Neutrophil (primary cell): ENCODE results near the gene PRDM16.

Experiments used
- H3K27ac ChIP-seq: fragments of 200-600 bp; sonication (generic); 2 replicates; pipeline ENCODE4 v1.5.1; 2016; ENCODE audit warnings: mild to moderate bottlenecking, moderate library complexity
- H3K27me3 ChIP-seq: fragments of 200-600 bp; sonication (generic); 2 replicates; pipeline ENCODE4 v1.6.0; 2016; ENCODE audit warnings: mild to moderate bottlenecking
- H3K36me3 ChIP-seq: fragments of 200-600 bp; sonication (generic); 2 replicates; pipeline ENCODE4 v1.5.1; 2017
- H3K4me1 ChIP-seq, 2 experiments: fragments of 200-600 bp in 1 of 2; sonication (generic) in 1 of 2; 1 replicate in 1 of 2; 2 replicates in 1 of 2; pipeline versions ENCODE4 v1.5.1 to v1.6.1; 2013 to 2016; ENCODE audit warnings: low read depth in 1 of 2, low read length in 1 of 2, mild to moderate bottlenecking in 1 of 2, moderate library complexity in 1 of 2; ENCODE audit not compliant: control insufficient read depth in 1 of 2, insufficient read depth in 1 of 2
- H3K4me3 ChIP-seq, 2 experiments: fragments of 200-600 bp in 1 of 2; sonication (generic) in 1 of 2; 1 replicate in 1 of 2; 2 replicates in 1 of 2; pipeline ENCODE4 v1.5.1; 2013 to 2016; ENCODE audit warnings: low read depth in 1 of 2, low read length in 1 of 2, mild to moderate bottlenecking in 1 of 2, moderate library complexity in 1 of 2
- H3K9me3 ChIP-seq: fragments of 200-600 bp; sonication (generic); 2 replicates; pipeline ENCODE4 v1.5.1; 2016
- TF ChIP-seq, protein P1 (sequence below): fragments of 200-600 bp; sonication (generic); IDR thresholded peaks from 2 replicates; pipeline ENCODE4 v1.5.1; 2016; ENCODE audit warnings: antibody characterized with exemption

Gene PRDM16

DNA sequence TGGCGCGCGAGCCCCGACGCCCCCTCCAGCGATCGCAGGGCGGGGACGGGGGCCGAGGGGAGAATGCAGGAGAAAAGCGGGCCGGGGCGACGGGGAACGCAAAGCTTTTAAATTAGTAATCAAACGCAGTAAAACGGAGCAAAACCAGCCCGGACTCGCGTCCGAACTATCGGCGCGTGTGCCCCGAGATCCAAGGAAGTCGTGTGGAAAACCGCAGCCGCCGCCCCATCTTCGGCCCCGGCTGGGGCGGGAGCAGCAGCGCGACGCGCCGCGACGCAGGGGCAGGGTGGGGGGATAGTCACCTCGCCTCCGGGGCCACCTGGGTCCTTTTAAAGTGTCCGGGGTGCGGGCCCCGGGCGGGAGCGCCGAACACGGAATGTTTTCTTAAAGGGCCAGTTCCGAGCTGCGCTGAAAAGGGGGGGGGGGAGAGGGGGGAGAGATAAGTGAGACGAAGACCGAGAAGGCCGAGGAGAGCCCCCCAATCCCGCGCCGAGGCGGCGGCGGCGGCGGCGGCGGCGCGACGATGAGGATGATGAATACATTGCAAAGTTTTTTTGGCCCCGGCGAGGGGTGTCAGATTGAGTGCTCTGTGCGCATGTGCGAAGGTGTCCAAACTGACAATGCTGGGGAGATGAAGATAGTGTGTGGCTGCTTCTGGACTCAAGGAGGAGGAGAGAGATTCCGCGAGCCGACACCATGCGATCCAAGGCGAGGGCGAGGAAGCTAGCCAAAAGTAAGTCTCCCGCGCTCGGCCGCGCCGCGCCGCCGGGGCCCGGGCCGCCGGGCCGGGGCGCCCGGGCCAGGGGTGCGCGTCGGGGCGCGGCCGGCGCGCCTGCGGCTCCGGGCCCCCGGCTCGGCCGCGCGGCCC lies at the start of gene PRDM16:
Gene PRDM16 (plus strand): TSS at position 640 of the 868 bp plus-strand sequence. CDS start 57 bp downstream, at position 697.
- Histone ChIP-seq H3K4me1 (peaks cover 4 to 13% of the 10 kb centered on the region in 2 experiments), H3K36me3 (no peaks in the 10 kb centered on the region), H3K4me3 (peak within 1 kb of the TSS; percentile 20 to 47), H3K27ac (no peak within 1 kb of the TSS), H3K27me3 (peaks cover 92% of the 10 kb centered on the region), H3K9me3 (no peaks in the 10 kb centered on the region)
- TF ChIP-seq, protein P1, sequence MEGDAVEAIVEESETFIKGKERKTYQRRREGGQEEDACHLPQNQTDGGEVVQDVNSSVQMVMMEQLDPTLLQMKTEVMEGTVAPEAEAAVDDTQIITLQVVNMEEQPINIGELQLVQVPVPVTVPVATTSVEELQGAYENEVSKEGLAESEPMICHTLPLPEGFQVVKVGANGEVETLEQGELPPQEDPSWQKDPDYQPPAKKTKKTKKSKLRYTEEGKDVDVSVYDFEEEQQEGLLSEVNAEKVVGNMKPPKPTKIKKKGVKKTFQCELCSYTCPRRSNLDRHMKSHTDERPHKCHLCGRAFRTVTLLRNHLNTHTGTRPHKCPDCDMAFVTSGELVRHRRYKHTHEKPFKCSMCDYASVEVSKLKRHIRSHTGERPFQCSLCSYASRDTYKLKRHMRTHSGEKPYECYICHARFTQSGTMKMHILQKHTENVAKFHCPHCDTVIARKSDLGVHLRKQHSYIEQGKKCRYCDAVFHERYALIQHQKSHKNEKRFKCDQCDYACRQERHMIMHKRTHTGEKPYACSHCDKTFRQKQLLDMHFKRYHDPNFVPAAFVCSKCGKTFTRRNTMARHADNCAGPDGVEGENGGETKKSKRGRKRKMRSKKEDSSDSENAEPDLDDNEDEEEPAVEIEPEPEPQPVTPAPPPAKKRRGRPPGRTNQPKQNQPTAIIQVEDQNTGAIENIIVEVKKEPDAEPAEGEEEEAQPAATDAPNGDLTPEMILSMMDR: no peak

DNA sequence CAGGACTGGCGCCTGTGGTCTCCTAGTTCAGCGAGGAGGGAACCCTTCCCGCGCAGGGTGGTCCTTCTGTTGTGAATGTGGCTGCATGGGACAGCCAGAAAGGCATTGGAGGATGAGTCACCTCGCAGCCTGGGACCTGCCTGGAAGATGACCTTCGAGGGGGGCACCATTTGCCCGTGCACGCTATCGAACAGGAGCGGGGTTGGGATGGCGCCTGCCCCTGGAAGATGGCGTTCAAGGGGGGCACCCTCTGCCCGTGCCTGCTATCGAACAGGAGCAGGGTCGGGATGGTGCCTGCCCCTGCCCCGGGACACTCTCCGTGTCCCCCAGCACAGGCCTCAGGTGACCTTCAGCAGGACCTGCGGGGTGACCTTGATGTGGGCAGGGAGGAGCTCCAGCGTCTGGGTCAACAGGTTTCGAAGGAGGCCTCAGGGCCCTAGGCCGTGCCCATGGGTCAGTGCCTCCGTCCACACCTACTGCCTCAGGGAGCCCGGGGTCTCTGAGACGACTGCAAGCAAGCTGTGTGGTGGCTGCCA lies 49.4 kb upstream of the PRDM16 start:
- TF ChIP-seq, protein P1: no peak
- H3K9me3 ChIP-seq: no peaks in the 10 kb centered on the region

DNA sequence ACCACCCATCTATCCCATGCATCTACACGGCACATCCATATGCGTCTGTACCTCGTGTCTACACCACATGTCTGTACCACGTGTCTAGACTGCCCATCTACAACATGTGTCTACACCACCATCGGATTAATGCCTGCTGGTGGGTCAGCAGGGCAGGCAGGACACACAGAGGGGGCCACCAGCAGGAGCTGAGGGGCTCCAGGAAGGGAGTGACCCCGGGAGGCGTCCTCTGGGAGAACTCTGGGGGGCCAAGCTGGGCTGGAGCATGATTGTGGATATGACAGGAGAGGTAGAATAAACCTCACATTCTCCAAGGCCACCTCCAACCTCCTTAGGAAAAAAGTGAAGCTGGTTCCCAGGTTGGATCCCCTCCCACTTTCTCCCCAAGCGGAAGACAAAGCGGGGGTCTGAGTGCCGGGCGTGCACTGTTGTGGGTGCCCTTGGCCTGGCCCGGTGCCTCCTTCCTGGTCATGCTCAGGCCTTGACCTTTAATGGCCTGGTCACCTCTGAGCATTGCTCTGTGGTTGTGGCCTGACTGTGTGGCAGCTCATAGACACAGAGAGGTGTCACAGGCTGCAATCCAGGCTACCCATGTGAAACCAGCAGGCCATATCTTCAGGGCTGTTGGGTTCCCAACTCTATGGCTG lies 48.6 kb upstream of the PRDM16 start:
- H3K4me1 ChIP-seq: no peaks in the 10 kb centered on the region
- no peak overlapping the region for H3K4me3 ChIP-seq
- H3K36me3 ChIP-seq: no peaks in the 10 kb centered on the region
- H3K27me3 ChIP-seq: no peaks in the 10 kb centered on the region
- no peak overlapping the region for H3K27ac ChIP-seq
- H3K9me3 ChIP-seq: no peaks in the 10 kb centered on the region
- TF ChIP-seq, protein P1: no peak

More for the DNA sequence above, 49.4 kb upstream of the PRDM16 start:
- Histone ChIP-seq H3K27me3 (no peaks in the 10 kb centered on the region), H3K27ac (no peak overlapping the region), H3K4me3 (no peak overlapping the region), H3K36me3 (no peaks in the 10 kb centered on the region), H3K4me1 (no peaks in the 10 kb centered on the region)

DNA sequence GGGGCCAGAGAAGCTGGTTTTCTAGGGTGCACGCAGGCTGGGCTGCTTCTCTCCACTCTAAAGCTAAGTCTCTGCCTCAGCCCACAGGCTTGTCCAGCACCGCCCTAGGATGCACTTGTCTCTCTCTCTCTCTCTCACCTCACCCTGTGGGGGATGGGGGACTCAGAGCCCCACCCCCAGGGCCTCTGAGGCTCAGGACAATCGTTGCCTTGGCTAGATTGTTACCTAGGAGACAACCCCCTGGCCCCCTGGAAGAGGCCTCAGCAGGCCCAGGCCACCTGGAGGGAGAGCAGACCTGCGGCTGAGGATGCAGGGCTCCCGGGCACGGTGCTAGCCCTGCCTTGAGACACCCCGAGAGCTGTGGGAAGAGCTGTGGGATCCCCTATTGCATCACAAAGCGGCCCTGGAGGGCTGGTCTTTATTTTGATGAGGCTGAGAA lies 47.8 kb upstream of the PRDM16 start, which contains the start of gene ACTRT2:
Gene ACTRT2 (plus strand): TSS at position 235 of the 439 bp plus-strand sequence. CDS start 220 bp downstream, outside the sequence.
- Histone ChIP-seq H3K9me3 (no peaks in the 10 kb centered on the region), H3K27me3 (no peaks in the 10 kb centered on the region), H3K27ac (no peak within 1 kb of the TSS), H3K36me3 (no peaks in the 10 kb centered on the region), H3K4me1 (no peaks in the 10 kb centered on the region), H3K4me3 (no peak within 1 kb of the TSS)
- TF ChIP-seq, protein P1: no peak

DNA sequence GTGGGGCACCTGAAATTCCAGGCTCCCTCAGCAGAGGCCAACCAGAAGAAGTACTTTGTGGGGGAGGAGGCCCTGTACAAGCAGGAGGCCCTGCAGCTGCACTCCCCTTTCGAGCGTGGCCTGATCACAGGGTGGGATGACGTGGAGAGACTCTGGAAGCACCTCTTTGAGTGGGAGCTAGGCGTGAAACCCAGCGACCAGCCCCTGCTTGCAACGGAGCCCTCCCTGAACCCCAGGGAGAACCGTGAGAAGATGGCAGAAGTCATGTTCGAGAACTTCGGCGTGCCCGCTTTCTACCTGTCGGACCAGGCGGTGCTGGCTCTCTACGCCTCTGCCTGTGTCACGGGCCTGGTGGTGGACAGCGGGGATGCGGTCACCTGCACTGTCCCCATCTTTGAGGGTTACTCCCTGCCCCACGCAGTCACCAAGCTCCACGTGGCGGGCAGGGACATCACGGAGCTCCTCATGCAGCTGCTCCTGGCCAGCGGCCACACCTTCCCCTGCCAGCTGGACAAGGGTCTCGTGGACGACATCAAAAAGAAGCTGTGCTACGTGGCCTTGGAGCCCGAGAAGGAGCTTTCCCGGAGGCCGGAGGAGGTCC lies 47.1 kb upstream of the PRDM16 start:
- H3K36me3 ChIP-seq: no peaks in the 10 kb centered on the region
- H3K4me1 ChIP-seq: no peaks in the 10 kb centered on the region
- TF ChIP-seq, protein P1: no peak
- no peak overlapping the region for H3K27ac ChIP-seq
- H3K27me3 ChIP-seq: no peaks in the 10 kb centered on the region
- H3K9me3 ChIP-seq: no peaks in the 10 kb centered on the region
- no peak overlapping the region for H3K4me3 ChIP-seq
